Hypothalamus (tissue), 51 donors: ENCODE results near the gene TMEFF1.

Source experiments
- DNase-seq, 51 donors: peaks; one replicate each; lab custom pipeline; 2025; lab: John Stamatoyannopoulos, UW

Gene TMEFF1

DNA sequence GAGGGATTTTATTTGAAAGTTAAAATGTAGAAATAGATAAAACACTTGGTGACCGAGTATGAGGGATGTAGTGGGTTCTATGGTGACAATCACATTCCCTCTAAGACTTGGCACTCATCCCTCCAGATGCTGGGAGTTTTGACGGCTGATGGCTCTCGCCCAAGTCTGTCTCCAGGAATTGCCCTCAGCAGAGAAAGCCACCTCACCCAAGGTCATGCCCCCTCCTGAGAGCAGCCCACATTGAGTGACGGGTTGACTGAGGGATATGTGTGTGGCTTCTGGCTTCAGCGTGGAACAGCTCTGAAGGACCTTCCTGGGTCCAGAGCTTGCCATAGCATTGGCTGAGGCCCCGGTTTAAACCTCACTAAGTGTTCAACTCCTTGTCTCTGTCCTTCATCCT, 124.3 kb downstream of the TMEFF1 start:
- DNase-seq: no peak

GRCh38 chr9:100598641-100599145, 125.7 kb downstream of the TMEFF1 start:
- peak; percentile 13 to 86 (median 68) for DNase-seq

GRCh38 chr9:100600521-100601079, 127.7 kb downstream of the TMEFF1 start:
- no peak for DNase-seq

- DNase-seq: peak in 16 of 51 donors; percentile 6 to 64 (median 27)
Observed at GRCh38 chr9:100601216-100601615, 128.3 kb downstream of the TMEFF1 start.

DNA sequence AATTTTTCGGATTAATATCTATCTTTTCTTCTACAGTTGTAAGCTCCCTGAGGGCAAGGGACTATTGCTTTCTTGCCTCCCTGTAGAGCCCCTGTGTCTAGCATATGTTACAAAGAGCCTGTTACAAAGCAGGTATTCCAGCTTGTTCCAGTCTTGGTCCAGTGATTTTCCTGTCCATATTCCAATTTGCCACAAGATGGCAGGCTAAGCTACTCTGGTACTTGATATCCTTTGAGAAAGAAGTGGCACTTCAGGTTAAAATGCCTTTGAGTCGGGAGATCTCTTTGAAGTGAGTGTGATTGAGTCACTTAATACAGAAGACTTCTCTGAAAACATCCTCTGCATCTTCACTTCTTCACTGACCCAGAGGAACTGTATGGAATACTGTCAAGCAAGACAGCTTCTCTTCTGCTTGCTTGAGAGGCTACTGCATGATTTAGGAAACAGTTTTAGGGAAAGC, 129.4 kb downstream of the TMEFF1 start:
- peak in 15 of 51 donors; percentile 5 to 69 (median 16) for DNase-seq

DNA sequence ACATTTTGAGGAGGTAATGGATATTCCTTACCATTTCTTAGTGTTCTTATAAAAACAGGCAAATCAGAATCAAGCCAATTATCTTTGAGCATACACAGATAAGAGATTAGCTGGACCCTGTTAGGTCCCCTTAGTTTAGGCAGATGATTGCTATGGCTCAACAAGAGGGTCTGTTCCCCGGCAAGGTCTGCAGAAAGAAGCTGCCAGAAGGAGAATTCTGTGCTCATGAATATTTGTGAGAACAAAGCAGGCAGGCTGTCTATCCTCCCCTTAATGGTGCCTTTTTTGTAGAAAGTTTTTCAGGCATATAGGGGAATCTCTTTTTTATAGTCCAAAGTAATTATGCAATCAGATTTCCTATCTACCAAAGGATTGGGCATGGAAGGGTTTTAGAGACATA, 132.5 kb downstream of the TMEFF1 start:
- no peak for DNase-seq

DNA sequence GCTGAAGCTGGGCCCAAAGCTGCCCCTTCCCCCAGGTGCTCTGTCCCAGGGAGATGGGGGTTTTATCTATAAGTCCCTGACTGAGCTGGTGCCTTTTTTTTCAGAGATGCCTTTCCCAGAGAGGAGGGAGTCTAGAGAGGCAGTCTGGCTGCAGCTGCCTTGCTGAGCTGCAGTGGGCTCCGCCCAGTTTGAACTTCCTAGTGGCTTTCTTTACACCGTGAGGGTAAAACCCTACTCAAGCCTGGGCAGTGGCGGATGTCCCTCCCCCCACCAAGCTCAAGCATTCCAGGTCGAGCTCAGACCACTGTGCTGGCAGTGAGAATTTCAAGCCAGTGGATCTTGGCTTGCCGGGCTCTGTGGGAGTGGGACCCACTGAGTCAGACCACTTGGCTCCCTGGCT, 146.2 kb downstream of the TMEFF1 start:
- no peak for DNase-seq

- DNase-seq: no peak
Observed at GRCh38 chr9:100619665-100620064, 146.7 kb downstream of the TMEFF1 start.

DNA sequence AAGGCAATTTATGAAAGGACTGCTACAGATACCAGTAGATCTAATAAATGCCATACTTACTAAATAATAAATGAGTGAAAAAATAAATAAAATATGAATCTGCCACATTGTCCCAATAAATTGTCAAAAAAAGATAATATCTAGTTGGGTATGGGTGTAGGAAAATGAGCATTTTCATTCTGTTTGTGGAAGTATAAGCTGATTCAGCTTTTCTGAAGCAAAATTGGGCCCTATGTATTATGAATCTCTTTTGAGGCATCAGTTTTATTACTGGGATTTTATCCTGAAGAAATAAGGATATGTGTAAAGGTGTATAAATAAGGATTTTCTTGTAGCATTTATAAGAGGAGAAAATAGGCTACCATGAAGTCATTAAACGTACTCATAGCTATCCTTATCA, 151.0 kb downstream of the TMEFF1 start:
- no peak for DNase-seq

- DNase-seq: no peak
Observed at GRCh38 chr9:100626949-100627348, 154.0 kb downstream of the TMEFF1 start.
